Activated naive CD8-positive, alpha-beta T cell treated with anti-CD3 and anti-CD28 coated beads, Interleukin-2, amount 50 U/mL, for 16 hours (primary cell): ENCODE data around the gene UGT1A10.
"Not testable (repeated sequence)": the region's sequence is repeated elsewhere in the genome, so short reads cannot be mapped to it uniquely, and the experiment has no call there.

Source experiments
- DNase-seq: peaks from one replicate; pipeline ENCODE4 v3.0.0-alpha.2; 2020; ENCODE audit warnings: low read depth, low spot score

The UGT1A10 gene

DNA sequence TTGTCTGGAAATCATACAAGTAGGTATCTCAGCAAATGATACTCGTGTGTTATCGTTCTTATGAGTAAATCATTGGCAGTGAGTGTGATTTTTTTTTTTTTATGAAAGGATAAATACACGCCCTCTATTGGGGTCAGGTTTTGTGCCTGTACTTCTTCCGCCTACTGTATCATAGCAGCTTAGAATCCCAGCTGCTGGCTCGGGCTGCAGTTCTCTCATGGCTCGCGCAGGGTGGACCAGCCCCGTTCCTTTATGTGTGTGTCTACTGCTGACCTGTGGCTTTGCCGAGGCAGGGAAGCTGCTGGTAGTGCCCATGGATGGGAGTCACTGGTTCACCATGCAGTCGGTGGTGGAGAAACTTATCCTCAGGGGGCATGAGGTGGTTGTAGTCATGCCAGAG lies at the start of gene UGT1A10:
Gene UGT1A10, plus strand, starts transcription at position 143 of the 400 bp plus-strand sequence. Its CDS starts 75 bp downstream, at position 218.
- DNase-seq = not testable (repeated sequence)

DNA sequence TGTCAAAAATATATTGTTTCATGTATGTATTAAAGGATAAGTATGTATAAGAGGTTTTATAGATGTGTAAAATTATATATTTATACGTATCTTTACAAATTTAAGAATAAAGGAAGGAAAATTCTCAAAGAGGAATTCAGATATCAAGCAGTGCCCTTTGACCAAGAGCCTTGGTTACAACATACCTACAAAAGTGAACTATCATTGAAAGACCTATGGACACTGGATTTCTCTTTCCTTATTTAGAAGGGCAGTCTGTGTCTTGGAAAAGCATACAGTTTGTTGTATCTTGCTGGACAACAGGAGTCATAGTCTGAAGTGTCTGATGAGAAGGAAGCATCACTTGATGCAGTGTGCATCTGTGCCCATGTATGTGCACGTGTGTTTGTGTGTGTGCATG lies 47.8 kb upstream of the UGT1A10 start:
- no peak for DNase-seq

DNA sequence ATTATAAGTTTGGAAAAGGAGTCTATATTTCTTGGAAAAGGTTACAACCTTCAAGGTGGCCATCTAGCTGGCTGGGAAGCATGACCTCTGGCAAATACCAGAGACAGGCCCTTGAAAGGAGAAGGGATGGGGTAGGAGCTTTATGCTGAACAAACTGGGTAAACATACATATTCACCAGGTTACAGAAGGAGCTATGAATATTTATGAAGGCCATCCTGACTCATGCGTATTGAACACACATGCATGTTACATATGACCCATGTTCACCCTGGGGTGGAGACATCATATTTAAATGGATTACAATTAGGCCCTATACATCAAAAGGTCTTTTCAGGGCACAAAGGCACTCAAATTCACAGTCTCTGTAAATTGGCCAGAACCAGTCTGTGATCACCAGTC lies 43.5 kb upstream of the UGT1A10 start:
- not testable (repeated sequence) for DNase-seq

DNA sequence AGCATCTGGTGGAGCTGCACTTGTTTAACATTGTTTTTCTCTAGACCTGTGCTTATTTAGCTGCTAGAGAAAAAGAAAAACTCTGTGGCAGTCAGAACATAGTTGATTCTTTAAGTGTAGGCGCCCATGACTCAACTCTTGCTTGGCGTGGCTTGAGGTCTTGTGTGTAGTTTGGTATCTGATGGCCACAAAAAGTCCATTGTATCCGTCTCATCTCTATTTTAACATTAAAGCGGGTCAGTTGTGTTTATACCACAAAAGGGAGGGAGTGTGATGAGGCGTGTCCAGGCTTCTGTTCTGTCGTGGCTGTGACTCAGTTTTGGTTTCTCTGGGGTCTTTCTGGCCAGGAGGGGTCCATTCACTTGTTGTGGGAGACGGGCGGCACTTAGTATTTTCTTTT lies 43.0 kb upstream of the UGT1A10 start:
- DNase-seq = no peak

DNA sequence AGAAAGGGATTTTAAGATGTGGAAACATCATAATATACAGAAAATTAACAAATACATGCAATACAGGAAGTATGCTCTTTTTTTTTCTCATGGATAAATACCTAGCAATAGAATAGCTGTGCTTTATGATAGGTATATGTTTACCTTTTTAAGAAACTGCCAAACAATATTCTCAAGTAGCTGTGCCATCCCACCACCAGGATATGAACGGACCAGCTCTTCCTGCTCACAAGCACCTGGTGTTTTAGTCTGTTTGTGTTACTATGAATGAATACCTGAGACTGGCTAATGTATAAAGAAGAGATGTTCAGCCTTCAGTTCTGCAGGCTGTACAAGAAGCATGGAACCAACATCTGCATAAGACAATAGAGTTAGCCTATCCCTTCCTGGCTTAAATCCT lies 38.7 kb upstream of the UGT1A10 start:
- no peak for DNase-seq

DNA sequence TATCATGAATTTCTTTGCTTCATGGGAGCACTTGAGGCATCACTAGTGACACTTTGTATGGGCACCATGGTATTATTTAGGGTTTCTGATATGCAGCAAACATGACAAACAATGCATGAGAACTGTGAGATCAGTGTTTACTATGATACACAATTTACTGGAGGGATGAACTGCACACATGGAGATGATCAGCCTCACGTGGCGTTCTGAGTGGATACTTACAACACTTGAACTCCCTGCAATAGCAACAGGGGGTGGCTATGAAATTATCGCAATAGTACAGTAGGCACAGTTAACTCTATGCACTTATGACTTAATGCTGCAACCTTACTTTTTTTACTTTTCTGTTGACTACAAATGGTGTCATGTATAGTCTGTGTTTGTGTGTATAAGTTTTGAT lies 37.3 kb upstream of the UGT1A10 start:
- no peak for DNase-seq

DNA sequence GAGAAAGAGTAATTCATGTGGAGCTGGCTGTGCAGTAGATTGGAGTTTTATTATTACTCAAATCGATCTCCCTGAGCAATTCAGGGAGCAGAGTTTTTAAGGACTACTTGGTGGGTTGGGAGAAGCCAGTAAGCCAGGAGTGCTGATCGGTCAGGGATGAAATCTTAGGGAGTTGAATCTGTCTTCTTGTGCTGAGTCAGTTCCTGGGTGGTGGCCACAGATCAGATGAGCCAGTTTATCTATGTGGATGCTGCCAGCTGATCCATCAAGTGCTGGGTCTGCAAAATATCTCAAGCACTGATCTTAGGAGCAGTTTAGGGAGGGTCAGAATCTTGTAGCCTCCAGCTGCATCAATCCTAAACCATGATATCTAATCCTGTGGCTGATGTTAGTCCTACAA lies 35.9 kb upstream of the UGT1A10 start:
- no peak for DNase-seq

DNA sequence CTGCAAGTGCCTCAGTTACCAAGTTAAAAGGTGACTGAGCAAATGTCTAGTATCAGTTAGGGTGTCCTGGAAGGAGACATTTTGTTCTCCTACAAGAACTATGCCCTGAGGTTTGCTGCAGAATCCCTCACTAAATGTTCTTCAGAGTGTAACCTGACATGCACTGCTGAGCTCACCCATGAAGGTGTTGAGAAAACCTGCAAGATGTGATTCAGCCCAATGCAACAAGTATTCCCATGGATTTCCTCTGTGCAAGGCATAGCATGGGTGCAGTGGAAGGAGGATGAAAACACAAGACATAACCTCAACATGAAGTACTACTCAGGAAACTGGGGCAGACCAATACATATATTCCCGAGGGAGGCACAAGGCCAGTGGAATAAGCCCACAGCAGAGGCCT lies 34.2 kb upstream of the UGT1A10 start:
- no peak for DNase-seq

DNA sequence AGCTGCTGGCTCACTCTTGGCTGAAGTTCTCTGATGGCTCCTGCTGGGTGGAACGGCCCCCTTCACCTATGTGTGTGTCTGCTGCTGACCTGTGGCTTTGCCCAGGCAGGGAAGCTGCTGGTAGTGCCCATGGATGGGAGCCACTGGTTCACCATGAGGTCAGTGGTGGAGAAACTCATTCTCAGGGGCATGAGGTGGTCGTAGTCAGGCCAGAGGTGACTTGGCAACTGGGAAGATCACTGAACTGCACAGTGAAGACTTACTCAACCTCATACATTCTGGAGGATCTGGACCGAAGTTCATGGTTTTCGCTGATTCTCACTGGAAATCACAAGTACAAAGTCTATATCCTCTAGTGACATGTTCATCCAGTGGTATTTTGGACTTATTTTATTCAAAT lies 32.7 kb upstream of the UGT1A10 start:
- no peak for DNase-seq

DNA sequence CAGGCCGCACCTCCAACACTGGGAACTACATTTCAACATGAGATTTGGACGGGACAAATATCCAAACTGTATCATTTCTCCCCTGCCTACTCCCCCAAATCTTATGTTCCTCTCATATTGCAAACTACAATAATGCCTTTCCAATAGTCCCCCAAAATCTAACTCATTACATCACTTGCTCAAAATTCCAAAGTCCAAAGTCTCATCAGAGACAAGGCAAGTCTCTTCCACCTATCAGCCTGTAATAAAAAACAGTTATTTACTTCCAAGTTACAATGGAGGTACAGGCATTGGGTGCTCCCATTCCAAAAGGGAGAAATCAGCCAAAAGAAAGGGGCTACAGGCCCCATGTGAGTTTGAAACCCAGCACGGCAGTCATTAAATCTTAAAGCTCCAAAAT lies 31.4 kb upstream of the UGT1A10 start:
- no peak for DNase-seq

DNA sequence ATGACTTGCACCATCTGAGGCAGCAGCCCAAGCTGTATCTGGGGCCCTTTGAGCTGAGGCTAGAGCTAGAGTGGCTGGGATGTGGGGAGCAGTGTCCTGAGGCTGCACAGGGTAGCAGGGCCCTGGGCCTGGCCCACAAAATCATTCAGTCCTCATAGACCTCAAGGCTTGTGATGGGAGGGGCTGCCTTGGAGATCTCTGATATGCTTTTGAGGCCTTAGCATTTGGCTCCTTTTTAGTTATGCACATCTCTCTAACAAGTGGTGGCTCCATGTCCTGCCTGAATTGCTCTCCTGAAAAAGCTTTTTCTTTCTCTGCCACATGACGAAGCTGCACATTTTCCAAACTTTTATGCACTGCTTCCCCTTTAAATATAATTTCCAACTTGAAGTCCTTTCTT lies 30.6 kb upstream of the UGT1A10 start:
- DNase-seq = no peak

DNA sequence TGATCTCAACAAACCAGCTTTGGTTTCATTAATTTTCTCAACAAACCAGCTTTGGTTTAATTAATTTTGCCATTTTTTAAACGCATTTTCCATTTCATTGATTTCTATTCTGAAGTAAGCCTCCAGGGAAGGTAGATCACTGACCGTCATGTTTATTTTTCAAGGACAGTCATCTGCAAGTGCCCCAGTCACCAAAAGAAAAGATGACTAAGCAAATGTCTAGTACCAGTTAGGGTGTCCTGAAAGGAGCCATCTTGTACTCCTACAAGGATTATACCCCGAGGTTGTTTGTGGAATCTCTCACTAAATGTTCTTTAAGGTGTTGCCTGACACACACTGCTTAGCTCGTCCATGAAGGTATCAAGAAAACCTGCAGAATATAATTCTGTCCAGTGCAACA lies 25.0 kb upstream of the UGT1A10 start:
- DNase-seq = no peak

DNA sequence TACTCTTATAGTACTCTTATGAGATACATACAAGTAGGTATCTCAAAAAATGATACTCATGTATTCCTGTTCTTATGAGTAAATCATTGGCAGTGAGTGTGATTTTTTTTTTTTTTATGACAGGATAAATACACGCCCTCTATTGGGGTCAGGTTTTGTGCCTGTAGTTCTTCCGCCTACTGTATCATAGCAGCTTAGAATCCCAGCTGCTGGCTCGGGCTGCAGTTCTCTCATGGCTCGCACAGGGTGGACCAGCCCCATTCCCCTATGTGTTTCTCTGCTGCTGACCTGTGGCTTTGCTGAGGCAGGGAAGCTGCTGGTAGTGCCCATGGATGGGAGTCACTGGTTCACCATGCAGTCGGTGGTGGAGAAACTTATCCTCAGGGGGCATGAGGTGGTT lies 18.8 kb upstream of the UGT1A10 start, which contains the start of gene UGT1A8:
Gene UGT1A8, plus strand, starts transcription at position 158 of the 400 bp plus-strand sequence. Its CDS starts 75 bp downstream, at position 233.
- DNase-seq = not testable (repeated sequence)

DNA sequence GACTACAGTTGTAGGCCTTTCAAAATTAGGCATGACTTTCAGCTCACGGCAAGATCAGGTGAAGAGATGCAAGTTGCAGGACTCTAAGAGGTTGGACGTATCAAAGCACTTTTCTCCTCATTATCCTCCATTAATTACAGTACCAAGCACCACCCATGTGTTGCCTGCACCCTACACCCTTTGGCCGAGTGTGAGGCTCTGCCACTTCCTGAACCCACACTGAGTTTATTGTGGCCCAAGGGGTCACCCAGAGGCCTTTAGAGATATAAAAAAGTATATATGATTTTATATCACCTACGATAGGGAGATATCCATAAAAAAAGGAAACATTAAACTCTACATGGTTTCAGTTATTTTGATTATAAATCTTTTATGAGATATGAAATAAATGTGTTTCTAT lies 16.0 kb upstream of the UGT1A10 start:
- no peak for DNase-seq

DNA sequence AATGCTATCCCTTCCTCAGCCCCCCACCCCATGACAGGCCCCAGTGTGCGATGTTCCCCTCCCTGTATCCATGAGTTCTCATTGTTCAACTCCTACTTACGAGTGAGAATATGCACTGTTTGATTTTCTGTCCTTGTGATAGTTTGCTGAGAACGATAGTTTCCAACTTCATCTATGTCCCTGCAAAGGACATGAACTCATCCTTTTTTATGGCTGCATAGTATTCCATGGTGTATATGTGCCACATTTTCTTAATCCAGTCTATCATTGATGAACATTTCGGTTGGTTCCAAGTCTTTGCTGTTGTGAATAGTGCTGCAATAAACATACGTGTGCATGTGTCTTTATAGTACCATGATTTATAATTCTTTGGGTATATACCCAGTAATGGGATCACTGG lies 14.4 kb upstream of the UGT1A10 start:
- DNase-seq = not testable (repeated sequence)

DNA sequence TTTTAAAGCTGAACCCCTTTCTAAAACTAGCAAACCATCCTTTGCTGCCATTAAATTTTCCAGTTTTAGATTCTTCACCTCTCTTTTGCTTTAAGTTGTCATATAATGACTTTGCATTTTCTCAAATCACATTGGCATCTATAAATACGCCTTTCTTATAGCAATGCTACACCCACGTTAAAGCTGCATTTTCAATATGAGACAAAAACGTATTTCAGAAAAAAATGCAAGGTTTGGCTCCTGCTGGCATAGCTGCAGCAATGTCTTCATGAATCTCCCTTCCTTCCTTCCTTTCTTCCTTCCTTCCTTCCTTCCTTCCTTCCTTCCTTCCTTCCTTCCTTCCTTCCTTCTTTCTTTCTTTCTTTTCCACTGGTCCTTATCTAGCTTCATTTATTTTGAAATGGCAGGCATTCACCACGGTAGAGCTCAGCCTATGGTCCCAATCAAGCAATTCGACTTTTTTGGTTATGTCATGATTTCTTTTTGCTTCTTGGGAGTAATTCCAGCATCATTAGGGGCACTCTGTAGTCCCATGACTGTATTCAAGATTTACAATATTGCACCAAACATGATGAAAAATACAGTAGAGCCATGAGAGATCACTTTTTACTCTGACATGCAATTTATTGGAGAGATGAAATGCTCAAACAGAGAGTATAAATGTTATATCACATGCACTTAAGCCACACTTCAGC lies 8.8 kb upstream of the UGT1A10 start:
- DNase-seq = no peak

DNA sequence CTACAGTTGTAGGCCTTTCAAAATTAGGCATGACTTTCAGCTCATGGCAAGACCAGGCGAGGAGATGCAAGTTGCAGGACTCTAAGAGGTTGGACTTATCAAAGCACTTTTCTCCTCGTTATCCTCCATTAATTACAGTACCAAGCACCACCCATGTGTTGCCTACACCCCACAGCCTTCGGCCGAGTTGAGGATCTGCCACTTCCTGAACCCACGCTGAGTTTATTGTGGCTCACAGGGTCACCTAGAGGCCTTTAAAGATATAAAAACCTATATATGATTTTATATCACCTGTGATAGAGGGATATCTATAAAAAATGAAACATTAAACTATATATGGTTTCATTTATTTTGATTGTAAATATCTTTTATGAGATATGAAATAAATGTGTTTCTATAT lies 2.6 kb downstream of the UGT1A10 start:
- DNase-seq = no peak

DNA sequence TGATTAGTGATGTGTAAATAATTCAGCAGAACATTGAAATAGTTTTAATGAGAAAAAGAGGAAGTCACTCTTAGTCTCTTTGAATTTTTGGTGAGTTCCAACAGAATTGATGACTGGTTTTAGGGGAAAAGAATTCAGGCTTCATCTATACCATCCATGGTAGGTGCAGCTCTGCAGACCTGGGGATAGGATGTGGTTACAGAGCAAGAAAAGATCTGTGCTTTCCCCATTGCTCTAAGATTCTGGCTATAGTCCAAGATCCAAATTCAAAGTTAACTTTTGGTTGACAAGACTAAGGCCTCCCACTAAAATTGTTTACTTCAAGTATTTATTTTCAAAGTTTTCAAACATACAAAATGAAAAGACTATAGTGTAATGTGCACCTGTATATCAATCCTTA lies 3.6 kb downstream of the UGT1A10 start:
- DNase-seq = no peak

DNA sequence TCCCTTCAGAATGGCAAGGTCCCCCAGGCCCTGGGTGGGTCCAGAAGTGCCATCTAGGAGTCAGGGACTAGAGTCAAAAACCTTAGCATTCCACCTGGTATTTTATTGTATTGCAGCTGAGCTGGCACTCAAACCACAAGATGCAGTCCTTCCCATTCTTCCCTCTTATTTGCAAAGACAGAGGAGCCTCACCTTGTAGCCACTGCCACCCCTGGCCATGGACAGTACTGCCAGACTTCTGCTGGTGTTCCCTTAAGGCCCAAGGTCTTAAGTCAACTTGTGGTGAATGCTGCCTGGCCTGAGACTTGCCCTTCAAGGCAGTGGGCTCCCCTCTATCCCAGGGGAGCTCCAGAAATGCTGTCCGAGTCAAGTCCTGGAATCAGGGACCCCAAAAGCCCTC lies 6.9 kb downstream of the UGT1A10 start:
- DNase-seq = no peak

DNA sequence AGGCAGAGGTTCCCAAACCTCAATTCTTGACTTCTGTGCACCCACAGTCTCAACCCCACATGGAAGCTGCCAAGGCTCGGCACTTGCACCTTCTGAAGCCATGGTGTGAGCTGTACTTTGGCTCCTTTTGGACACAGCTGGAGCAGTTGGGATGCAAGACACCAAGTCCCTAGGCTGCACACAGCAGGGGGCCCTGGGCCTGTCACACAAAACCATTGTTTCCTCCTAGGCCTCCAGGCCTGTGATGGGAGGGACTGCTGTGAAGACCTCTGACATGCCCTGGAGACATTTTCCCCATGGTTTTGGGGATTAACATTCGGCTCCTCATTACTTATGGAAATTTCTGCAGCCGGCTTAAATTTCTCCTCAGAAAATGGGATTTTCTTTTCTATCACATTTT lies 9.8 kb downstream of the UGT1A10 start:
- not testable (repeated sequence) for DNase-seq

DNA sequence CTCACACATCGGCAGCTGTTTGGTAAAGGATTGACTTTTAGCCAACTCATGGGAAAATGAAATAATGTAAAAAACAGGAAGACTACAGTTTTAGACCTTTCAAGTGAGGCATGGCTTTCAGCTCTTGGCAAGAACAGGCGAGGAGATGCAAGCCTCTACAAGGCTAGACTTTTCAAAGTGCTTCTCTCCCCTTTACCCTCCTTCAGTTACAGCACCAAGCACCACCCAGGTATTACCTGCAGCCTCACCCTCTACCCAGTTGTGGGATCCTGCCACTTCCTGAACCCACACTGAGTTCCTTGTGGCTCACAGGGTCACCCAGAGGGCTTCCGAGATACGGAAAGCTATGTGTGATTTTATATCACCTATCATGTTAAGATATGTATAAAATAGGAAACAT lies 14.7 kb downstream of the UGT1A10 start:
- DNase-seq = no peak

DNA sequence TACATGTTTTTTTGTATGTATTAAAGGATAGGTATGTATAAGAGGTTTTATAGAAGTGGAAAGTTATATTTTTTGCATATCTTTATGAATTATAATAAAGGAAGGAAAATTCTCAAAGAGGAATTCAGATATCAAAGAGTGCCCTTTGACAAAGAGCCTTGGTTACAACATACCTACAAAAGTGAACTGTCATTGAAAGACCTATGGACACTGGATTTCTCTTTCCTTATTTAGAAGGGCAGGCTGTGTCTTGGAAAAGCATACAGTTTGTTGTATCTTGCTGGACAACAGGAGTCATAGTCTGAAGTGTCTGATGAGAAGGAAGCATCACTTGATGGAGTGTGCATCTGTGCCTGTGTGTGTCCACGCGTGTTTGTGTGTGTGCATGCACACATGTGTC lies 15.2 kb downstream of the UGT1A10 start:
- no peak for DNase-seq

DNA sequence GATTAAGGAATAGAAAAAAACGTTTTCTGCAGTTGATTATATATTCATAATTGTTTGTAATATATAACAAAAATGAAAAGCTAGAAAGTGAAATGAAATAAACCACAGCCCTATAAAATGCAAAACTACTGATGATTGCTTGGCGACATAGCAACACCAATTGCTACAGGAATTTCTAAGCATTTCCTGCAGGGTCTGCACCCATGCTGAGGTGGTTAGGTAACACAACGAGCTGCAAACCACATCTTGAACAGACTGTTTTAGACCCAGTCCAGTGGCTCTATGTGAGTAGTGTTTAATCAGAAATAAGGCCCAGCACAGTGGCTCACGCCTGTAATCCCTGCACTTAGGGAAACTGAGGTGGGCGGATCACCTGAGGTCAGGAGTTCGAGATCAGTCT lies 18.3 kb downstream of the UGT1A10 start:
- no peak for DNase-seq

DNA sequence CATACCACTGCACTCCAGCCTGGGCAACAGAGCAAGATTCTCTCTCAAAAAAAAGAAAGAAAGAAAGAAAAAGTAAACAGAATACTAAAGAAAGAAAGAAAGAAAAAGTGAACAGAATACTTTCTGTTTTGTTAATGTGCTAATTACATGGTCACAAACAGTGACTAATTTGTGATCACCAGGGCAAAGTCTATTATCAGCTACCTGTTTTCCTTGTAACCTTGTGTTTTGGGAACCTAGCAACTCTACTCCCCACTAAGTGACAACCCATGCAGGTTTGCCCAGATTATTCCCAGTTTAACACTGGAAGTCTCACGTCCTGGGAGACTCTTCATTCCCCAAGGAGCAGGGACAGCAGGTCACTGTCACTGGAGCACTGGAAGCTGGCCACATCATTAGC lies 18.8 kb downstream of the UGT1A10 start:
- DNase-seq = no peak
